Astrocyte of the spinal cord (primary cell): ENCODE measurements around the gene TRAPPC2B.

Experiments
- DNase-seq: peaks from one replicate; pipeline ENCODE4 v3.0.0; 2011; ENCODE audit warnings: low read depth, low spot score
- H3K4me3 ChIP-seq: 2 replicates; pipeline ENCODE4 v1.5.1; 2011; ENCODE audit warnings: low read depth, mild to moderate bottlenecking, low read length, moderate library complexity
- in situ Hi-C: cut with HindIII; loops from 2 replicates; pipeline ENCODE4 v1.10.0; 2017; ENCODE audit warnings: low sequenced_read_pairs
- TF ChIP-seq, protein P1 (sequence below): IDR thresholded peaks from 2 replicates; pipeline ENCODE4 v1.5.1; 2012; ENCODE audit warnings: low read depth, mild to moderate bottlenecking, low read length, inconsistent platforms

Gene TRAPPC2B

GRCh38 chr19:57350877-57351805, 12.2 kb upstream of the TRAPPC2B start, which contains the start of gene ZNF304:
ZNF304 (plus strand) TSS chr19:57351271; CDS start chr19:57351665, 394 bp downstream.
- peak within 1 kb of the TSS; percentile 97 for H3K4me3 ChIP-seq
- peak; percentile 96 for DNase-seq
- TF ChIP-seq, protein P1, sequence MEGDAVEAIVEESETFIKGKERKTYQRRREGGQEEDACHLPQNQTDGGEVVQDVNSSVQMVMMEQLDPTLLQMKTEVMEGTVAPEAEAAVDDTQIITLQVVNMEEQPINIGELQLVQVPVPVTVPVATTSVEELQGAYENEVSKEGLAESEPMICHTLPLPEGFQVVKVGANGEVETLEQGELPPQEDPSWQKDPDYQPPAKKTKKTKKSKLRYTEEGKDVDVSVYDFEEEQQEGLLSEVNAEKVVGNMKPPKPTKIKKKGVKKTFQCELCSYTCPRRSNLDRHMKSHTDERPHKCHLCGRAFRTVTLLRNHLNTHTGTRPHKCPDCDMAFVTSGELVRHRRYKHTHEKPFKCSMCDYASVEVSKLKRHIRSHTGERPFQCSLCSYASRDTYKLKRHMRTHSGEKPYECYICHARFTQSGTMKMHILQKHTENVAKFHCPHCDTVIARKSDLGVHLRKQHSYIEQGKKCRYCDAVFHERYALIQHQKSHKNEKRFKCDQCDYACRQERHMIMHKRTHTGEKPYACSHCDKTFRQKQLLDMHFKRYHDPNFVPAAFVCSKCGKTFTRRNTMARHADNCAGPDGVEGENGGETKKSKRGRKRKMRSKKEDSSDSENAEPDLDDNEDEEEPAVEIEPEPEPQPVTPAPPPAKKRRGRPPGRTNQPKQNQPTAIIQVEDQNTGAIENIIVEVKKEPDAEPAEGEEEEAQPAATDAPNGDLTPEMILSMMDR, result no peak
- in situ Hi-C loops, result no loop called here

DNA sequence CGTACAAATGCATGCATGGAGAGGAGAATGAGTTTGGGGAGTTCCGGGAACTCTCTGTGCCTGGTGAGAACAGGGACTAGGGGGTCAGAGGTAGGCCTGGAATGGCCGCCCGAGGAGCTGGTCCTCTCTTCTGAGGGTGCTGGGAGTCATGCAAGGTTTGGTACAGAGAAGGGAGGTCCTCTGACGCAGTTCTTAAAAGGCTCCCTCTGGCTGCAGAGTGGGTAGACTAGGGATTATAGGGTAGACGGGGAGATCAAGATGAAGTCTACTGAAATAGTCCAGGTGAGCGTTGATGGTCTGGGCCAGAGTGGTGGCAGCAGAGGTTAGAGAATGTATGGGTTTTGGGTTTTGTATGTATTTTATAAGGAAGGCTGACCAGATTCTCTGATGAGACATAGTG, 11.5 kb upstream of the TRAPPC2B start:
- no peak for DNase-seq
- in situ Hi-C loops, result no loop called here
- TF ChIP-seq, protein P1, result no peak
- H3K4me3 ChIP-seq, result peak overlapping the region; percentile 97

GRCh38 chr19:57355916-57356315, 7.4 kb upstream of the TRAPPC2B start:
- TF ChIP-seq, protein P1, result no peak
- in situ Hi-C loops, result no loop called here
- H3K4me3 ChIP-seq, result no peak overlapping the region
- DNase-seq, result no peak

GRCh38 chr19:57357406-57357805, 5.9 kb upstream of the TRAPPC2B start:
- H3K4me3 ChIP-seq, result no peak overlapping the region
- in situ Hi-C loops, result no loop called here
- TF ChIP-seq, protein P1, result no peak
- no peak for DNase-seq

DNA sequence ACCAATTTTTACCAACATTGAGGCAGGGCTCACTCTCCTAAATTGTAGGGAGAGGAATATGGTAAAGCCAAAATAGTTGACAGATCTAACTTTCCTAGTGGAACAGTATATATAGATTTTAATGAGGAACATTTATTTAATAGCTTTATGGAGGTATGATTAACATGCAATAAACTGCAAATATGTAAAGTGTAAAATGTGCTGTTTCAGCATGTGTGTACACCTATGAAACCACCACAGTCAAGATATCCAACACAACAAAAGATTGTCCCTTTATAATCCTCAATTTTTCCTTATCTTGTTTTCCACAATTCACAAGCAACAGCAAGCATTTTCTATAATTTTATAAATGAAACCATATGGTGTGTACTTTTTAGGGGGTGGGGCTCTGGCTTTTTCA, 4.1 kb upstream of the TRAPPC2B start:
- DNase-seq, result no peak
- in situ Hi-C loops, result no loop called here
- H3K4me3 ChIP-seq, result no peak overlapping the region
- TF ChIP-seq, protein P1, result no peak

DNA sequence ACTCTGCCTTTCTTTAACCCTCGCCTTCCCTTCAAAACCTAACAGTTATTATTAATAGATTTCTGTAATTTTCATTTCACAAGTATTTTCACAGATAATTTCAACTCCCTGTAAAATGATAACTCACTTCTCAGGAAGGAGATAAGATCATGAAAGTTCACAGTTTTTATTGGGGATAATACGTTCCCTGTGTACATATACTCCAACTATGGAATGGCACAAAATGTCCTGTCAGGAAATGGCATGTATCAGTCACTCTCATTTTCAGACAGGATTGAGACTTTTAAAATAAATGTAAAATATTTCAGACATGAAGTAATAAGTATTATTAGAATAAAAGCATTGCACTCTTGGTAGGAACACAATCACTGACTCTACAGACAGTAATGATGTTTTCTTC, 932 bp upstream of the TRAPPC2B start:
- DNase-seq, result no peak
- TF ChIP-seq, protein P1, result no peak
- H3K4me3 ChIP-seq, result peak overlapping the region; percentile 89
- in situ Hi-C loops, result no loop called here
